Omental fat pad (tissue), 4 donors: ENCODE measurements around the gene CWF19L2. TPM values are rescaled to one million over a fixed set of nuclear protein-coding genes. Genes with fewer than 3 reads are reported as not detected.

Experiments
- ATAC-seq: fragments of 150-250 bp; one replicate; pipeline ENCODE4 v1.9.1; 2016; ENCODE audit warnings: mild to moderate bottlenecking, moderate library complexity; ENCODE audit not compliant: low FRiP score
- DNase-seq: peaks from one replicate; pipeline ENCODE4 v3.0.0-alpha.2; 2019; ENCODE audit warnings: low spot score
- CTCF ChIP-seq, 3 donors: fragments of 450-650 bp; IDR thresholded peaks; one replicate each; pipeline ENCODE4 v1.5.1; 2016 to 2017; ENCODE audit warnings: antibody characterized with exemption in 3 of 3, mild to moderate bottlenecking in 3 of 3, moderate library complexity in 2 of 3
- total RNA-seq, 4 donors: library from RNA; depleted of rRNA; stranded (reverse); fragments of >200 nt; gene quantifications; one replicate each; pipeline ENCODE4 v1.1.0, GENCODE V29; 2016

The CWF19L2 gene
- total RNA-seq, 4 donors from 2014 or later = 14.8 to 36.6 (median 17.0) TPM

GRCh38 chr11:107370390-107370789 is 87.2 kb downstream of the CWF19L2 start:
- TF ChIP-seq CTCF (IDR thresholded peaks at IDR 0.05) = no peak
- DNase-seq (no peak), ATAC-seq (no peak)

DNA sequence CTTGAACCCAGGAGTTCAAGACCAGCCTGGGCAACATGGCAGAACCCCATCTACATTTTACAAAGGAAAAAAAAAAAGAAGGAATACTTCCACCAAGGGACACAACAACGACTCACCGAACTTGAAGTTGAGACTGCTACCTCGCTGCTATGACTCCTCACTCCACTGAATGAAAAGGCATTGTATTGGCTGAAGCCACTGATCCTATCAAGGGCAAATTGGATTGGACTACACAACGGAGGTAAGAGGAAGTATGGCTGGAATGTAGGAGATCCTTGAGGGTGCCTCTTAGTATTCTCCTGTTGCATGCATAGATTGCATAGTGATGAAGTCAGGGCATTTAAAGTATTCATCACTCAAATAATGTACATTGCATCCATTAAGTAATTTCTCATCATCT is 97.9 kb downstream of the CWF19L2 start:
- no peak for ATAC-seq
- no peak for DNase-seq
- no peak for TF ChIP-seq CTCF (IDR thresholded peaks at IDR 0.05)

DNA sequence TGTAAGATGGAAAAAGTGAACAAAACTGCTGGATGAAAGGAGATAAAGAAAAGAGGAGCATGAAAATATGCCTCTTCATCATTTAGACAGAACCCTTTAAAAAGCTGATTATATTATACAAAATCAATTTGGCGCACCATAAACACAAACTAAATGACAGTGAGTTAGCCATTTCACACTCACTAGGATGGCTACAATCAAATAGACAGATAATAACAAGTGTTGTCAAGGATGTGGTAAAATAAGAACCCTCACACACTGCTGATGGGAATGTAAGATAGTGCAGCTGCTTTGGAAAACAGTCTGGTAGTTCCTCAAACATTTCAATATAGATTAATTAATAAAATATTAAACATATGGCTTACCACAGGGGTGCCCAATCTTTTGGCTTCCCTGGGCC is 99.7 kb downstream of the CWF19L2 start:
- TF ChIP-seq CTCF (IDR thresholded peaks at IDR 0.05) = no peak
- no peak for ATAC-seq
- DNase-seq = no peak

DNA sequence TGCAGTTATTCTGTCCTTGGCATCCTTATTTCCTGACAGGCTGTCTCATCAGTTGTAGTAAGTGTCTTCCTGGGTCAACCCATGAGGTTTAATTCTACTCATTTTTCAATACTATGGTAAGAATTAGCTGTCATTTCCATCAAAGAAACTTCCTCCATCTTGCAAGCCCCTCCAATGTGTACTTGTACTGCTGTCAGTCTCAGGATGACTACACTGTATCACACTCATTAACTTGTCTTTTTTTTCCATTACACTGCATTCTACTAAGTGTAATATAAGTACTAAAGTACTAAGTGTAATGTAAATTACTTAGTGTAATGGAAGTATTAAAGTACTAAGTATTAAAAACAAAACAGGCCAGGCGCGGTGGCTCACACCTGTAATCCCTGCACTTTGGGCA is 102.8 kb downstream of the CWF19L2 start:
- ATAC-seq (no peak), DNase-seq (no peak)
- no peak for TF ChIP-seq CTCF (IDR thresholded peaks at IDR 0.05)

- DNase-seq (no peak), ATAC-seq (no peak)
- no peak for TF ChIP-seq CTCF (IDR thresholded peaks at IDR 0.05)
These were observed 119.7 kb downstream of the CWF19L2 start for GRCh38 chr11:107337917-107338316.

- ATAC-seq = no peak
- no peak for DNase-seq
These were observed 125.9 kb downstream of the CWF19L2 start for GRCh38 chr11:107331728-107332127.

More at GRCh38 chr11:107331728-107332127, 125.9 kb downstream of the CWF19L2 start:
- no peak for TF ChIP-seq CTCF (IDR thresholded peaks at IDR 0.05)
